DMS153 treated with DMSO at 0.1 percent for 48 hours (cell line): Measurements from ENCODE around the gene C1QTNF12.

ENCODE experiments used
- DNase-seq: peaks from one replicate; lab custom pipeline; 2025; ENCODE audit not compliant: unreplicated experiment; lab: John Stamatoyannopoulos, UW

Gene C1QTNF12

GRCh38 chr1:1246577-1247340 lies at the start of gene C1QTNF12:
Gene C1QTNF12 (minus strand): TSS chr1:1246722. CDS start chr1:1246690, 32 bp downstream.
- DNase-seq = no peak

- DNase-seq = no peak
These were observed 48.8 kb upstream of the C1QTNF12 start for GRCh38 chr1:1295154-1295923.

GRCh38 chr1:1294250-1294890 lies 47.8 kb upstream of the C1QTNF12 start:
- no peak for DNase-seq

- DNase-seq = no peak
These were observed 47.0 kb upstream of the C1QTNF12 start for GRCh38 chr1:1293263-1294249.

- DNase-seq = no peak
These were observed 46.3 kb upstream of the C1QTNF12 start for GRCh38 chr1:1292851-1293250.

GRCh38 chr1:1292442-1292779 lies 45.9 kb upstream of the C1QTNF12 start:
- DNase-seq = no peak

- peak; percentile 93 for DNase-seq
These were observed 45.3 kb upstream of the C1QTNF12 start for GRCh38 chr1:1291548-1292441.

GRCh38 chr1:1291023-1291528 lies 44.6 kb upstream of the C1QTNF12 start:
- DNase-seq = peak; percentile 72

GRCh38 chr1:1290238-1290731 lies 43.8 kb upstream of the C1QTNF12 start:
- DNase-seq = peak; percentile 89

- no peak for DNase-seq
These were observed 41.0 kb upstream of the C1QTNF12 start for GRCh38 chr1:1287288-1288110.

- DNase-seq = no peak
These were observed 40.1 kb upstream of the C1QTNF12 start for GRCh38 chr1:1286313-1287261.

- DNase-seq = no peak
These were observed 39.2 kb upstream of the C1QTNF12 start for GRCh38 chr1:1285611-1286311.

- no peak for DNase-seq
These were observed 38.6 kb upstream of the C1QTNF12 start for GRCh38 chr1:1285102-1285571.

- DNase-seq = no peak
These were observed 37.9 kb upstream of the C1QTNF12 start for GRCh38 chr1:1284221-1285101.

GRCh38 chr1:1283821-1284220 lies 37.3 kb upstream of the C1QTNF12 start:
- DNase-seq = peak; percentile 49

- no peak for DNase-seq
These were observed 36.5 kb upstream of the C1QTNF12 start for GRCh38 chr1:1282998-1283397.
